ENCODE measurements around the gene PTPRN2.

Gene PTPRN2

GRCh38 chr7:158246272-158246959 is 341.2 kb downstream of the PTPRN2 start:
- POLR2A ChIA-PET, result no interaction called here
- CTCF ChIA-PET, result no interaction called here
- no peak overlapping the region for H3K4me3 ChIP-seq (ENCODE audit: low read depth, low read length)
- no peak for DNase-seq (ENCODE audit: low read depth, low spot score)
- no peak for TF ChIP-seq CTCF (IDR thresholded peaks at IDR 0.05; ENCODE audit: insufficient read depth, low read length, missing control alignments)

- TF ChIP-seq CTCF (IDR thresholded peaks at IDR 0.05; ENCODE audit: insufficient read depth, low read length, missing control alignments), result no peak
- no peak overlapping the region for H3K4me3 ChIP-seq (ENCODE audit: low read depth, low read length)
- DNase-seq (ENCODE audit: low read depth, low spot score), result no peak
- ChIA-PET POLR2A (no interaction called here), CTCF (no interaction called here)
These were observed 341.9 kb downstream of the PTPRN2 start for GRCh38 chr7:158245724-158246041.

- CTCF ChIA-PET, result no interaction called here
These were observed 342.5 kb downstream of the PTPRN2 start for GRCh38 chr7:158244873-158245723.

GRCh38 chr7:158244430-158244829 is 343.2 kb downstream of the PTPRN2 start:
- POLR2A ChIA-PET, result no interaction called here
- no peak for DNase-seq (ENCODE audit: low read depth, low spot score)
- CTCF ChIA-PET, result no interaction called here
- no peak overlapping the region for H3K4me3 ChIP-seq (ENCODE audit: low read depth, low read length)
- TF ChIP-seq CTCF (IDR thresholded peaks at IDR 0.05; ENCODE audit: insufficient read depth, low read length, missing control alignments), result no peak

More at GRCh38 chr7:158244873-158245723, 342.5 kb downstream of the PTPRN2 start:
- DNase-seq (ENCODE audit: low read depth, low spot score), result no peak
- no peak for TF ChIP-seq CTCF (IDR thresholded peaks at IDR 0.05; ENCODE audit: insufficient read depth, low read length, missing control alignments)
- POLR2A ChIA-PET, result no interaction called here
- no peak overlapping the region for H3K4me3 ChIP-seq (ENCODE audit: low read depth, low read length)

- ChIA-PET POLR2A (no interaction called here), CTCF (no interaction called here)
- DNase-seq (ENCODE audit: low read depth, low spot score), result no peak
- H3K4me3 ChIP-seq (ENCODE audit: low read depth, low read length), result no peak overlapping the region
- no peak for TF ChIP-seq CTCF (IDR thresholded peaks at IDR 0.05; ENCODE audit: insufficient read depth, low read length, missing control alignments)
These were observed 345.7 kb downstream of the PTPRN2 start for GRCh38 chr7:158241919-158242318.

- no peak for TF ChIP-seq CTCF (IDR thresholded peaks at IDR 0.05; ENCODE audit: insufficient read depth, low read length, missing control alignments)
- ChIA-PET CTCF (no interaction called here), POLR2A (no interaction called here)
- H3K4me3 ChIP-seq (ENCODE audit: low read depth, low read length), result no peak overlapping the region
- no peak for DNase-seq (ENCODE audit: low read depth, low spot score)
These were observed 346.8 kb downstream of the PTPRN2 start for GRCh38 chr7:158240801-158241200.

Data from AG04449 (cell line).